ENCODE results near the gene BRD3.
"Not testable (repeated sequence)": the region's sequence is repeated elsewhere in the genome, so short reads cannot be mapped to it uniquely, and the experiment has no call there.

The BRD3 gene

DNA sequence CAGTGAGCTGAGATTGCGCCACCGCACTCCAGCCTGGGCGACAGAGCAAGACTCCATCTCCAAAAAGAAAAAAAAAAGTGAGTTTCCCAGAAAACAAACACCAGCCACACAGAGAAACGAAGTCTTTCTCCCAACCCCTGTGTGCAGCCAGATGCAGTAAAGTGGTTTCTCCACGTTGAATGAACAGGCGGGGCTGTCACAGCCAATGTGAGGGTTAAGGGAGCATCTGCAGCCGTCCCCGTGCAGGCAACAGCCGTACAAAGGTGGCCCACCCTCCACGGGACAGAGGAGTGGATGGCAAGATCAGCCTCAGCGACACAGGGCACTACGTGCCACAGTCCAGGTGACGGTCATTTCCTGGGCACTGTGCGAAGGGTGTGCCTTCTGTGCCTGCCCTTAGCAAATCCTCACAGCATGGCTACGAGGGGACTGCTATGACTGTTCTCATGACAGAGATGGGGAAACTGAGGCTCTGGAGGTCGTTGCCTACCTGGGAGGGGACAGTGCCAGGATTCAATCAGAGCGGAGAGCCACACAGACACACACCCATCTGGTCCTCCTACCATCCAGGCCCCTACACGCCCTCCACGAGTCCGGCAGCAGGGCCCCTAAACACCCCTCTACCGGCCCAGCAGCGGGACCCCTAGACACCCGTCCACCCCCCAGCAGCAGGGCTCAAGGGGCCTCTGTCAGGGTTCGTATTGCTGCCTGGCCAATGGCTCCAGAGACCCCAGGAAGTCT, 78.0 kb downstream of the BRD3 start:
- Histone ChIP-seq H3K4me3 (no peak overlapping the region), H3K27ac (no peak overlapping the region)
- intact Hi-C loops (cut with DNase I; ENCODE audit: low total_unique reads) = no loop called here

DNA sequence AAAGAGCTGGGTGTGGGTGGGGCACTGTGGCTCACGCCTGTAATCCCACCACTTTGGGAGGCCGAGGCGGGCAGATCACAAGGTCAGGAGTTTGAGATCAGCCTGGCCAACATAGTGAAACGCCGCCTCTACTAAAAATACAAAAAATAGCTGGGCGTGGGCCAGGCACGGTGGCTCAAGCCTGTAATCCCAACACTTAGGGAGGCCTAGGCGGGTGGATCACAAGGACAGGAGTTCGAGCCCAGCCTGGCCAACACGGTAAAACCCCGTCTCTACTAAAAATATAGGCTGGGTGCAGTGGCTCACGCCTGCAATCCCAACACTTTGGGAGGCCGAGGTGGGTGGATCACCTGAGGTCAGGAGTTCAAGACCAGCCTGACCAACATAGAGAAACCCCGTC, 79.1 kb downstream of the BRD3 start:
- DNase-seq; intact Hi-C loops (cut with DNase I; ENCODE audit: low total_unique reads); H3K27me3 ChIP-seq: not testable (repeated sequence)

More for the DNA sequence above, 78.0 kb downstream of the BRD3 start:
- TF ChIP-seq, protein P1, sequence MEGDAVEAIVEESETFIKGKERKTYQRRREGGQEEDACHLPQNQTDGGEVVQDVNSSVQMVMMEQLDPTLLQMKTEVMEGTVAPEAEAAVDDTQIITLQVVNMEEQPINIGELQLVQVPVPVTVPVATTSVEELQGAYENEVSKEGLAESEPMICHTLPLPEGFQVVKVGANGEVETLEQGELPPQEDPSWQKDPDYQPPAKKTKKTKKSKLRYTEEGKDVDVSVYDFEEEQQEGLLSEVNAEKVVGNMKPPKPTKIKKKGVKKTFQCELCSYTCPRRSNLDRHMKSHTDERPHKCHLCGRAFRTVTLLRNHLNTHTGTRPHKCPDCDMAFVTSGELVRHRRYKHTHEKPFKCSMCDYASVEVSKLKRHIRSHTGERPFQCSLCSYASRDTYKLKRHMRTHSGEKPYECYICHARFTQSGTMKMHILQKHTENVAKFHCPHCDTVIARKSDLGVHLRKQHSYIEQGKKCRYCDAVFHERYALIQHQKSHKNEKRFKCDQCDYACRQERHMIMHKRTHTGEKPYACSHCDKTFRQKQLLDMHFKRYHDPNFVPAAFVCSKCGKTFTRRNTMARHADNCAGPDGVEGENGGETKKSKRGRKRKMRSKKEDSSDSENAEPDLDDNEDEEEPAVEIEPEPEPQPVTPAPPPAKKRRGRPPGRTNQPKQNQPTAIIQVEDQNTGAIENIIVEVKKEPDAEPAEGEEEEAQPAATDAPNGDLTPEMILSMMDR (IDR thresholded peaks at IDR 0.05) = no peak
- Histone ChIP-seq H3K27me3 (no peaks in the 10 kb centered on the region), H3K4me1 (peaks cover 7 to 36% (median 28%) of the 10 kb centered on the region in 4 donors), H3K9me3 (no peaks in the 10 kb centered on the region), H3K36me3 (no peaks in the 10 kb centered on the region)
- DNase-seq = no peak

DNA sequence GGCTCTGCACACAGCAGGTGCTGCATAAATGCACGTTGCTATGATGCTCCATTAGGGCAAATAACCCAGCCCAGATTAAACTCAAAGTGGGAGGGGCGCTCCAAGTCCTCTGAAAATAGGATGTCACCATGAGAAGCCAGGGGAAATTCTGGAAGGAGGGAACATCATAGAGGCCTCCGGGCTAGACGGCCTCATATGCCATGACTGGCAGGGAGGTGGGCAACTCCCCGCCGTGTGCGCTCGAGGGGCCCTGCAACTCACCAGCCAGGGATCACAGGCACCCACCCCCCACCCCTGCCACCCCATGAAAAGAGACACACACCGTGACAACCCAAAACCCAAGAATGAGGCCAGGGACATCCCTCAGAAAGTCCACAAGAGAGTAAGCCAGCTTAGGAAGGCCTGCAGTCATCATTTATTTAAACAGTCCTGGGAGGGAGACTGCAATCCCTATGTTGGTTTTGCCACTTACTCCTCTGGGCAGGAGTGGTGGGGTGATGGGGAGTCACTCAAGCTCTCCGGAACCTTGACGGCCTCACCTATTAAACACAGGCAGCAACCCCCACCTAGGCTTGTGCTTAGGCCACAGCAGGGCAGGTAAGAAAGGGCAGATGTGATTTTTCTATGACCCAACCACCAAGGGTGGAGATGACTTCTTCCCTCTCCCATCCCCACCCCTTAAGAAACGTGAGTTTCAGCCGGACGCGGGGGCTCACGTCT, 79.7 kb downstream of the BRD3 start:
- TF ChIP-seq, protein P1 (IDR thresholded peaks at IDR 0.05) = no peak
- H3K9me3 ChIP-seq = no peaks in the 10 kb centered on the region
- intact Hi-C loops (cut with DNase I; ENCODE audit: low total_unique reads) = no loop called here
- no peak overlapping the region for H3K27ac ChIP-seq
- DNase-seq = no peak
- H3K36me3 ChIP-seq = no peaks in the 10 kb centered on the region
- H3K4me3 ChIP-seq = no peak overlapping the region
- H3K4me1 ChIP-seq = peaks cover under 1 to 25% (median 16%) of the 10 kb centered on the region in 4 donors
- H3K27me3 ChIP-seq = no peaks in the 10 kb centered on the region

More for the DNA sequence above, 79.1 kb downstream of the BRD3 start:
- H3K27ac ChIP-seq, H3K36me3 ChIP-seq, H3K4me3 ChIP-seq, H3K9me3 ChIP-seq: not testable (repeated sequence)
- H3K4me1 ChIP-seq = peaks cover 7 to 30% (median 22%) of the 10 kb centered on the region in 4 donors

DNA sequence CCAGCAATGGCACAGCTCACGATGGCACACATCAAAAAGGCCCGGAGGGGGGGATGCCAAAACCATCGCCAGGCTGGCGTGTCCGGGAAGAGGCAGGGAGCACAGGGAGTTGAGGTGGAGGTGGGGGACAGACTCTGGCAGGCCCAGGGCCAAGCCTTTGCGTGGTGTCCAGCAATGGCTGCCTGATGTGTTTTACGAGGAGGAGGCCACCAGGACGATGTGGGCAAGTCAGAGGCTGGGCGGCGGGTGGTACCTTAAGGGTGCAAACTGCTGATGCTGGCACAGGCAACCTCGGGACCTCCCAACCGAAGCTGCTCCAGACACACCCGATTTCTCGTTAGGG, 80.4 kb downstream of the BRD3 start:
- H3K4me1 ChIP-seq = peaks cover 0 to 25% (median 15%) of the 10 kb centered on the region in 4 donors
- DNase-seq = no peak
- TF ChIP-seq, protein P1 (IDR thresholded peaks at IDR 0.05) = no peak

DNA sequence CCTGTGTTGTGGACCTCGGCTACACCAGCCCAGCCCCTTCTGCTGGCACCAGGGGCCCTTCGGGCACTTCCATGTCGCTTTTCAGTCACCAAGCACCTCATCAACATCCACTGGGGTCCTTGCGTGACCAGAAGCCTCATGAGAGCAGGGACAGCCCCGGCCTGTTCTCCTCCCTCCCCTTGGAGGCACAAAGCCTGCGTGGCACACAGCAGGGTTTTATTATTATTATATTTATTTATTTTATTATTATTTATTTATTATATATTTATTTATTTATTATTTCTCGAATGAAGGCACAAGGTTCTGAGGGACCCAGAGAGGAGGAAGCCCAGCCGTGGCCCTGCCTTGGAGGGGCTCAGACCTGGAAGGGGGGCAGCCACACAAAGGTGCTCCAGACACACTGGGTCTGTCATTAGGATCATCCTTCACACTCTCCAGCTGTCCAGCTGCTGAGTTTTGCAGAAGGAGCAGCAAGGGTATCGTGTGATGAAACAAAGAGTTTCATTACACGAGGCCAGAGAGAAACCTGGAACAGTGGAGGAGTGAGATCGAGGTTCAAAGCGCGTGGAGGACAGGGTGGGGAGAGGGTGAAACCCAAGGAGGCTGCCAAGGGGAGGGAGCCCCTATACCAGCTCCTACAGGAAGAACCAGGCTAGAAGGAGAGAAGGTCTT, 80.9 kb downstream of the BRD3 start:
- intact Hi-C loops (cut with DNase I; ENCODE audit: low total_unique reads) = no loop called here
- no peak for DNase-seq
- Histone ChIP-seq H3K4me3 (no peak overlapping the region), H3K4me1 (peaks cover 0 to 22% (median 15%) of the 10 kb centered on the region in 4 donors), H3K27me3 (no peaks in the 10 kb centered on the region), H3K27ac (no peak overlapping the region), H3K36me3 (no peaks in the 10 kb centered on the region), H3K9me3 (no peaks in the 10 kb centered on the region)
- TF ChIP-seq, protein P1 (IDR thresholded peaks at IDR 0.05) = no peak

More for the DNA sequence above, 80.4 kb downstream of the BRD3 start:
- no peaks in the 10 kb centered on the region for H3K27me3 ChIP-seq
- intact Hi-C loops (cut with DNase I; ENCODE audit: low total_unique reads) = no loop called here
- H3K36me3 ChIP-seq = no peaks in the 10 kb centered on the region
- no peaks in the 10 kb centered on the region for H3K9me3 ChIP-seq
- no peak overlapping the region for H3K4me3 ChIP-seq
- no peak overlapping the region for H3K27ac ChIP-seq

DNA sequence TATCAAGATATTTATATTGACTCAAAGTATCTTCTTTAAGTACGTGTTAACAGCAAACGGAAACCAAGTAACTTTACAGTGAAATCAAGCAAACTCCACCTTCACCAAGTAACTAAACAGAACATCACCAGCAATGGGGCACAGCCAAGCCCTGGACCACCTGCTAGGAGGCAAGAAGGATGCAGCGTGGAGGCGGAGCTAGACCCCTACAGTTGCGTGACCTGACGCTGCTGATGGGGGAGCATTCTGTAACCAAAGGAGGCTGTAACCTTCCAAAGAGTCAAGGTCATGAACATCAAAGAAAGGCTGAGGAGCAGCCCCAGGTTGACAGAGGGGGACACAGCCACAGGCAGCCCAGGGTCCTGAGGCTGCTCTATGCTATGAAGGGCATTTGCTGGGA, 81.8 kb downstream of the BRD3 start:
- TF ChIP-seq, protein P1 (IDR thresholded peaks at IDR 0.05) = no peak
- intact Hi-C loops (cut with DNase I; ENCODE audit: low total_unique reads) = no loop called here
- Histone ChIP-seq H3K9me3 (no peaks in the 10 kb centered on the region), H3K27me3 (no peaks in the 10 kb centered on the region), H3K4me1 (peaks cover 0 to 14% (median 9%) of the 10 kb centered on the region in 4 donors), H3K27ac (no peak overlapping the region), H3K4me3 (no peak overlapping the region), H3K36me3 (no peaks in the 10 kb centered on the region)
- no peak for DNase-seq
